Tibial nerve (tissue), 3 donors: Measurements from ENCODE around the gene MRPL20.

Experiments used
- CTCF ChIP-seq, 5 experiments: fragments of 200-600 bp in 3 of 5; fragments of 450-650 bp in 2 of 5; sonication (generic) in 3 of 5; IDR thresholded peaks; one replicate each; pipeline ENCODE4 v1.5.1; 2016 to 2019; ENCODE audit warnings: antibody characterized with exemption in 5 of 5, mild to moderate bottlenecking in 3 of 5, moderate library complexity in 2 of 5
- POLR2A ChIP-seq, 2 donors: fragments of 450-650 bp; IDR thresholded peaks; one replicate each; pipeline ENCODE4 v1.6.1; 2017; ENCODE audit warnings: antibody characterized with exemption in 2 of 2, mild to moderate bottlenecking in 2 of 2, moderate library complexity in 2 of 2

GRCh38 chr1:1398677-1399186, 8.4 kb downstream of the MRPL20 start:
- TF ChIP-seq CTCF (IDR thresholded peaks at IDR 0.05) = no peak
- no peak for TF ChIP-seq POLR2A (IDR thresholded peaks at IDR 0.05)
